PC-3 (cell line): ENCODE data around the gene SPAG7.

Source experiments
- EZH2phosphoT487 ChIP-seq: fragments of 300-600 bp; sonication (generic); IDR thresholded peaks from 2 replicates; pipeline ENCODE4 v1.6.1; 2018; ENCODE audit warnings: mild to moderate bottlenecking, antibody characterized with exemption, low read length, borderline replicate concordance
- TF ChIP-seq, protein P1 (sequence below): fragments of 300-600 bp; sonication (generic); conservative IDR thresholded peaks from 2 replicates; pipeline ENCODE4 v1.5.1; 2017; ENCODE audit warnings: antibody characterized with exemption, low read depth, mild to moderate bottlenecking, low read length

DNA sequence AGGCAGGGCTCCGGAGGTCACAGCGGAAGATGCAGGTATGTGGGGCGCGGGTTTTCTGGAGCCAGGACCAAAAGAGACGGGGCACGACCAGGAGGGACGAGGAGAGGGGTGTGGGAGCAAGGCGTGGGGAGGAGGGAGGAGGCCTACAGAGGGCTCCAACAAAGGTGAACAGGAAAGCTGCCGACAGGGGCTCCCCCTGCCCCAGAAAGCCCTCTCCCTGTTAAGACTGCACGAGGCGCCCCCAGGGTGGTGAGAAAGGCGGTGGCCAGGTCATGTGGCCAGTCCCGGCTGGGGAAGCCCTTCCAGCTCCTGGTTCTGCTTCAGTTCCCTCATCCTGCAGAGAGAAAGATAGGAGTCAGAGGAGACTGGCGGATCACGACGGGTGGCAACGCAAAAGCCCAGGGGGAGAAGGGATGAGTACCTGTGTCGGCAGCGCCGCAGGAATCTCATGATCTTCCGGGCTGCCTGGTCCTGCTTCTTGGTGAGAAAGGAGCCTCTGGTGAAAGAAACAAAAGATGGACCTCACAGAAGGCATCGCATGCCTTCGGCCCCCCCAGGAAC lies 949 bp upstream of the SPAG7 start:
- TF ChIP-seq, protein P1, sequence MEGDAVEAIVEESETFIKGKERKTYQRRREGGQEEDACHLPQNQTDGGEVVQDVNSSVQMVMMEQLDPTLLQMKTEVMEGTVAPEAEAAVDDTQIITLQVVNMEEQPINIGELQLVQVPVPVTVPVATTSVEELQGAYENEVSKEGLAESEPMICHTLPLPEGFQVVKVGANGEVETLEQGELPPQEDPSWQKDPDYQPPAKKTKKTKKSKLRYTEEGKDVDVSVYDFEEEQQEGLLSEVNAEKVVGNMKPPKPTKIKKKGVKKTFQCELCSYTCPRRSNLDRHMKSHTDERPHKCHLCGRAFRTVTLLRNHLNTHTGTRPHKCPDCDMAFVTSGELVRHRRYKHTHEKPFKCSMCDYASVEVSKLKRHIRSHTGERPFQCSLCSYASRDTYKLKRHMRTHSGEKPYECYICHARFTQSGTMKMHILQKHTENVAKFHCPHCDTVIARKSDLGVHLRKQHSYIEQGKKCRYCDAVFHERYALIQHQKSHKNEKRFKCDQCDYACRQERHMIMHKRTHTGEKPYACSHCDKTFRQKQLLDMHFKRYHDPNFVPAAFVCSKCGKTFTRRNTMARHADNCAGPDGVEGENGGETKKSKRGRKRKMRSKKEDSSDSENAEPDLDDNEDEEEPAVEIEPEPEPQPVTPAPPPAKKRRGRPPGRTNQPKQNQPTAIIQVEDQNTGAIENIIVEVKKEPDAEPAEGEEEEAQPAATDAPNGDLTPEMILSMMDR: no peak
- TF ChIP-seq EZH2phosphoT487: no peak
